Right lobe of liver (tissue), 4 donors: ENCODE measurements around the gene APIP.

Experiments used
- POLR2A ChIP-seq: fragments of 450-650 bp; IDR thresholded peaks from one replicate; pipeline ENCODE4 v1.6.1; 2017; ENCODE audit warnings: antibody characterized with exemption, mild to moderate bottlenecking
- TF ChIP-seq, protein P1 (sequence below), 4 donors: fragments of 200-600 bp in 3 of 4; fragments of 450-650 bp in 1 of 4; IDR thresholded peaks; one replicate each; pipeline versions ENCODE4 v1.5.1 to v1.8.0; 2016 to 2022; ENCODE audit warnings: antibody characterized with exemption in 4 of 4, mild to moderate bottlenecking in 2 of 4
- donor health status: DM: no; HTN: no; CAD: no.
- donor health status: DM: no; HTN: no; CAD: no.
- donor health status: DM: no; HTN: yes; CAD: no.

- TF ChIP-seq, protein P1, sequence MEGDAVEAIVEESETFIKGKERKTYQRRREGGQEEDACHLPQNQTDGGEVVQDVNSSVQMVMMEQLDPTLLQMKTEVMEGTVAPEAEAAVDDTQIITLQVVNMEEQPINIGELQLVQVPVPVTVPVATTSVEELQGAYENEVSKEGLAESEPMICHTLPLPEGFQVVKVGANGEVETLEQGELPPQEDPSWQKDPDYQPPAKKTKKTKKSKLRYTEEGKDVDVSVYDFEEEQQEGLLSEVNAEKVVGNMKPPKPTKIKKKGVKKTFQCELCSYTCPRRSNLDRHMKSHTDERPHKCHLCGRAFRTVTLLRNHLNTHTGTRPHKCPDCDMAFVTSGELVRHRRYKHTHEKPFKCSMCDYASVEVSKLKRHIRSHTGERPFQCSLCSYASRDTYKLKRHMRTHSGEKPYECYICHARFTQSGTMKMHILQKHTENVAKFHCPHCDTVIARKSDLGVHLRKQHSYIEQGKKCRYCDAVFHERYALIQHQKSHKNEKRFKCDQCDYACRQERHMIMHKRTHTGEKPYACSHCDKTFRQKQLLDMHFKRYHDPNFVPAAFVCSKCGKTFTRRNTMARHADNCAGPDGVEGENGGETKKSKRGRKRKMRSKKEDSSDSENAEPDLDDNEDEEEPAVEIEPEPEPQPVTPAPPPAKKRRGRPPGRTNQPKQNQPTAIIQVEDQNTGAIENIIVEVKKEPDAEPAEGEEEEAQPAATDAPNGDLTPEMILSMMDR (IDR thresholded peaks at IDR 0.05) = no peak
- TF ChIP-seq POLR2A = no peak
These were observed 5.4 kb downstream of the APIP start for GRCh38 chr11:34910817-34911216.
